Activated naive CD8-positive, alpha-beta T cell treated with anti-CD3 and anti-CD28 coated beads, Interleukin-2, amount 50 U/mL, for 24 hours (primary cell): Measurements from ENCODE around the gene CSGALNACT2.
"Not testable (repeated sequence)": the region's sequence is repeated elsewhere in the genome, so short reads cannot be mapped to it uniquely, and the experiment has no call there.

Experiments
- ATAC-seq: fragments of 150-1000 bp; cut with Tn5 transposase; one replicate; pipeline ENCODE4 v1.10.0; 2021
- DNase-seq: peaks from one replicate; pipeline ENCODE4 v3.0.0; 2021
- H3K27ac Mint-ChIP-seq: one replicate; pipeline ENCODE4 v1.8.0; 2021; ENCODE audit warnings: mild to moderate bottlenecking, mixed read lengths
- H3K27me3 Mint-ChIP-seq: one replicate; pipeline ENCODE4 v1.8.0; 2021; ENCODE audit warnings: mixed read lengths
- H3K36me3 Mint-ChIP-seq: one replicate; pipeline ENCODE4 v1.8.0; 2021; ENCODE audit warnings: low read depth, mixed read lengths
- H3K4me1 Mint-ChIP-seq: one replicate; pipeline ENCODE4 v1.8.0; 2021; ENCODE audit warnings: mixed read lengths
- H3K4me3 Mint-ChIP-seq: one replicate; pipeline ENCODE4 v1.8.0; 2021; ENCODE audit warnings: mild to moderate bottlenecking, moderate library complexity, mixed read lengths
- H3K9me3 Mint-ChIP-seq: one replicate; pipeline ENCODE4 v1.8.0; 2021; ENCODE audit warnings: mixed read lengths

Gene CSGALNACT2, protein sequence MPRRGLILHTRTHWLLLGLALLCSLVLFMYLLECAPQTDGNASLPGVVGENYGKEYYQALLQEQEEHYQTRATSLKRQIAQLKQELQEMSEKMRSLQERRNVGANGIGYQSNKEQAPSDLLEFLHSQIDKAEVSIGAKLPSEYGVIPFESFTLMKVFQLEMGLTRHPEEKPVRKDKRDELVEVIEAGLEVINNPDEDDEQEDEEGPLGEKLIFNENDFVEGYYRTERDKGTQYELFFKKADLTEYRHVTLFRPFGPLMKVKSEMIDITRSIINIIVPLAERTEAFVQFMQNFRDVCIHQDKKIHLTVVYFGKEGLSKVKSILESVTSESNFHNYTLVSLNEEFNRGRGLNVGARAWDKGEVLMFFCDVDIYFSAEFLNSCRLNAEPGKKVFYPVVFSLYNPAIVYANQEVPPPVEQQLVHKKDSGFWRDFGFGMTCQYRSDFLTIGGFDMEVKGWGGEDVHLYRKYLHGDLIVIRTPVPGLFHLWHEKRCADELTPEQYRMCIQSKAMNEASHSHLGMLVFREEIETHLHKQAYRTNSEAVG

DNA sequence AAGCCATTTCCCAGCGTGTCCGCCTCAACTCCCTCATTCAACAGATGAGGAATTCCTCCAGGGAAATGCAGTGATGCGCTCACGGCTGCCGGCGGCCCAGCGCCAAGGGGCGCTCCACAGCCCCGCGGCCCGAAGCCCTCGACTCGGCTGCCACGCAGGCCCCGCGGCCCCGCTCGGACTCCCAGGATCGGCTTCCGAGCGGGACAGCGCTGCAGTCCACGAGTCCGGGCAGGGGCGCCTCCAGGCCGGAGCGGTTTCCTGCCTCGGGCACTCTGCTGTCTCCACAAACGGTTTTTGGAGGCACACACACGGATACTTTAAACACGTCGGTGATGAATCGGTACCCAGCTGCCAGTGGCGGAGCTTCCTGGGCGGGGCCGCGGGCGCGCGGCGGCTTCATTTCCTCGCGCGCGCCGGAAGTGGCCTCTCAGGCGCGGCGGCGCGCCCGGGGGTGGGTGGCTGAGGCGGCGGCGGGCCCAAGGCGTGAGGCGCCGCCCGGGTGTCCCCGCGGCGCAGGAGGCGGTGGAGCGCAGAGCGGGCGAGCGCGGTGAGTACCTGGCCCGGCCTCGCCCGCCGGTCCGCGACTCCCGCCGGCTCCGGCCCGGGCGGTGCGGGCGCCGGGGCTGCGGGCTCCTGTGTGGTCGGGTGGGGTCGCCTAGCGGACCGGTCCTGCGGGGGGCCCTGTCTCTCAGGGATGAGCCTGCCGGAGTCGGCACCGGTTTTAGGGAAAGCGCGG, at the start of gene CSGALNACT2:
CSGALNACT2 (plus strand) TSS at position 425 of the 736 bp plus-strand sequence. CDS start 16,705 bp downstream, outside the sequence.
- ATAC-seq (peak; percentile 78), DNase-seq (peak; percentile 90)
- Mint-ChIP-seq H3K9me3 (no peaks in the 10 kb centered on the region), H3K4me3 (peak within 1 kb of the TSS; percentile 99), H3K27me3 (no peaks in the 10 kb centered on the region), H3K27ac (peak within 1 kb of the TSS; percentile 91), H3K36me3 (peaks cover 6% of the 10 kb centered on the region), H3K4me1 (peaks cover 56% of the 10 kb centered on the region)

DNA sequence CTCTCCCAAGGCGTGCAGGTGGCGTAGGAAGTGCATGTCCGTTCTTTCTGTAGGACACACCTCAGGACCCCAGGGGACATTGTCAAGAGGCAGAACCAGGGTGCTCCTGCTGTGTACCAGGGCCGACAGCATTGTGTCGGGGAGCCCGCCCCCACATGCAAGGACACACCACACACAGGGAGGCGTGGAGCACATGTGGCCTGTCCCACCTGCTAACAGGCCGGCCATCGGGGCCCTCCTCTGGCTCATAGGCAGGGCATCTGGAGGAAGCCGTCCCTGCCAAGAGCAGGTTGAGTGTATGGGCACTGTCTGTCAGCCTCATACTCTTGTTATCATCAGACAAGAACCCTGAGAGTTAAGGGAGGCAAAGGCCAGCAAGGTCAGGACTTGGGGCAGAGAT, 48.7 kb upstream of the CSGALNACT2 start:
- no peaks in the 10 kb centered on the region for H3K36me3 Mint-ChIP-seq
- H3K27me3 Mint-ChIP-seq, result peaks cover 10% of the 10 kb centered on the region
- no peak overlapping the region for H3K4me3 Mint-ChIP-seq
- H3K4me1 Mint-ChIP-seq, result no peaks in the 10 kb centered on the region
- ATAC-seq (no peak), DNase-seq (no peak)
- no peak overlapping the region for H3K27ac Mint-ChIP-seq
- no peaks in the 10 kb centered on the region for H3K9me3 Mint-ChIP-seq

DNA sequence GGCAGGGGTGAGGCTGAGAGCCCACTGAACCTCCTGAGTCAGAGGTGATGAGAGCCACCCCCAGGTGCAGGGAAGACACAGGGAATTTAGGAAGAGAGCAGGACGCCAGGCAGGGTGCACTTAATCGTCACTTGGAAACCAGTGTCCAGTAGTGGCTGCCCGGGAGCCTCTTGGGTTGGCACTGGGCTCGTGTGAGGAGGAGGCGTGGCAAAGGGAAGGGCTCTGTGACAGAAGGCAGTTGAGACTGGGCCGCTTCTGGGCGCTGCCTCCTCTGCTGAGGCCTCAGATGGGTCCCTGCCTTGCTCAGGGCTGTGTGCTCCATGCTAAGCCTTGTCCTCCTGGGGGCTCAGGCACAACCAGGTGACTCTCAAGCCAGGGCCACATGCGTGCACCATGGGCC, 48.1 kb upstream of the CSGALNACT2 start:
- ATAC-seq (no peak), DNase-seq (no peak)
- Mint-ChIP-seq H3K4me3 (no peak overlapping the region), H3K27ac (no peak overlapping the region), H3K27me3 (peaks cover 10% of the 10 kb centered on the region), H3K9me3 (no peaks in the 10 kb centered on the region), H3K36me3 (no peaks in the 10 kb centered on the region), H3K4me1 (no peaks in the 10 kb centered on the region)

DNA sequence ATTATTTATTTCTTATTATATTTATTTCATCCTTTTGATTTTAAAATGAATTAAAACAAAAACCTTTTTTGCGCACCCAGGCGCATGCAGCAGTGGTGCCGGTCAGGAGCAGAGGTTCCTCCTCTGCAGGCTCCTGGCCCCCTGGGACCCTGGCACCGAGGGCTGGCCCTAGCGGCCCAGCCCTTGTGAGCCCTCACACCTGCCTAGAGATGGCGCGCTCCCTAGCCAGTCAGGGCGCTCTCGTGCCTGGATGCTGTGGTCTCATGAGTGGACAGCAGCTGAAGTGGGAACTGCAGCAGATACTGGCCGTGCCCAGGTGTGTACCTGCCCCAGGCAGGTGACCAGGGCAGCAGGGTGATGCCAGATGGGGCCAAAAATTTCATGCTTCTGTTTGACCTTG, 47.6 kb upstream of the CSGALNACT2 start:
- H3K9me3 Mint-ChIP-seq, result no peaks in the 10 kb centered on the region
- DNase-seq (no peak), ATAC-seq (no peak)
- no peaks in the 10 kb centered on the region for H3K4me1 Mint-ChIP-seq
- peaks cover 10% of the 10 kb centered on the region for H3K27me3 Mint-ChIP-seq
- H3K27ac Mint-ChIP-seq, result no peak overlapping the region
- H3K36me3 Mint-ChIP-seq, result no peaks in the 10 kb centered on the region
- H3K4me3 Mint-ChIP-seq, result no peak overlapping the region

DNA sequence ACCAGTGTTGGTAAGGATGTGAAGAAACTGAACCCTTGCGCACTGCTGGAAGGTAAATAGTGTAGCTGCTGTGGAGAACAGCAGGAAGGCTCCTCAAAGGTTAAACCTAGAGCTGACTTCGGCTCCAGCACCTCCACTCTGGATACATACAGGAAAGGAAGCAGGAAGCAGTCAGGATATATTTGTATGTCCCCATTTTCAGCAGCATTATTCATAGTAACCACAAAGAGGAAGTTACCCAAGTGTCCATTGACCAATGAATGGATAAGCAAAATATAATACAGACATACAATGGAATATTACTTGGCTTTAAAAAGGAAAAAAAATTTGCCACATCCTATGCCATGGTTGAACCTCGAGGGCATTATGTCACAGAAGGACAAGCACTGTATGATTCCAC, 46.4 kb upstream of the CSGALNACT2 start:
- DNase-seq (no peak), ATAC-seq (no peak)
- no peak overlapping the region for H3K27ac Mint-ChIP-seq
- no peaks in the 10 kb centered on the region for H3K4me1 Mint-ChIP-seq
- H3K4me3 Mint-ChIP-seq, result no peak overlapping the region
- no peaks in the 10 kb centered on the region for H3K9me3 Mint-ChIP-seq
- no peaks in the 10 kb centered on the region for H3K36me3 Mint-ChIP-seq
- H3K27me3 Mint-ChIP-seq, result peaks cover 10% of the 10 kb centered on the region

DNA sequence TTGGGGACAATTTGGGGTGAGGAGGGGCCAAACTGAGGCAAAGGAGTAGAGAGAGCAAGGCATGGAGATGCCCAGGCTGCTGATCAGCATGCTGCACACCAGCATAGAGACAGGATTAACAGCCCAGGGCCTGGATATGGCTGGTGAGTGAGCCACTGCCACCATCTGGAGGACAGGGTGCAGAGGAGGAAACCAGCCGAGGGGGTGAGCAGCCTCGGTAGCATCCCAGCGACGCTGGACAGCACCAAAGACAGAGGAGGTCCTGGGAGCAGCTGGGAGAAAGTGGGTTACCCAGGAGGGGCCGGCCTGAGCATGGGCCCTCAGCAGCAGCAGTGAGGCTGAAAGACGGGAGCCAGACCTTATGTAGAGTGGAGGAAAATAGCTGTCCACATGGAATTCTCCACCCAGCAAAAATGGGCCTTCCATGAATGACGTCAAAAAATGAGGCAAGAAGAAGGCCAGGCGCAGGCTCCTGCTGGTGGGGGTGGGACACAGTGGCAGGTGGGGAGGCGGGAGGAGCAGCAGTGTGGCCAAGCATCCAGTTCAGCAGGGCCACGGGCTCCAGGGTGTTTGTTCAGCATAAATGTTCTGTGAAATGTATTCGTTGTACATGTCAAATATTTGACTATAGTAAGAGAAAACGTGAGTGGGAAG, 44.7 kb upstream of the CSGALNACT2 start:
- H3K27me3 Mint-ChIP-seq, result peaks cover 7% of the 10 kb centered on the region
- H3K4me1 Mint-ChIP-seq, result no peaks in the 10 kb centered on the region
- no peak overlapping the region for H3K27ac Mint-ChIP-seq
- H3K9me3 Mint-ChIP-seq, result no peaks in the 10 kb centered on the region
- H3K36me3 Mint-ChIP-seq, result no peaks in the 10 kb centered on the region
- H3K4me3 Mint-ChIP-seq, result no peak overlapping the region
- DNase-seq, result no peak
- no peak for ATAC-seq

DNA sequence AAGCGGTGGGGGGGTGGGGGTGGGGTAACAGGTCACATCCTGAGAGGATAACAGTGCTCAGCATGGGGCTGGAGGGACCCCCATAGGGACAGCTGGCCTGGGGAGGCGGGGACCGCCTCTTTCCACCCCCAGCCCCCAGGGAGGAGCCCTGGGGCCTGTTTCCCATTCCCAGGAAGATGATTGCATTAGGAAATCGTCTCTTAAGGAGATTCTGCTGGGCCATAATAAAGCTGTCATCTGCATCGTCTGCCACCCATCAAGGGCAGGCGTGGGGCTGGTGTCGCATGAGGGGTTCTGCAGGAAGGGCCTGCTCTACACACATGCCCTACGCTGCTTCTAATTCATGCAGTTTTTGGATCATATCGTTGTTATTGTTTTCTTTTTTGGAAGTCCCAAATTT, 44.2 kb upstream of the CSGALNACT2 start:
- no peak overlapping the region for H3K27ac Mint-ChIP-seq
- peaks cover 7% of the 10 kb centered on the region for H3K27me3 Mint-ChIP-seq
- H3K36me3 Mint-ChIP-seq, result no peaks in the 10 kb centered on the region
- H3K4me1 Mint-ChIP-seq, result no peaks in the 10 kb centered on the region
- H3K4me3 Mint-ChIP-seq, result no peak overlapping the region
- H3K9me3 Mint-ChIP-seq, result no peaks in the 10 kb centered on the region
- DNase-seq (no peak), ATAC-seq (no peak)

DNA sequence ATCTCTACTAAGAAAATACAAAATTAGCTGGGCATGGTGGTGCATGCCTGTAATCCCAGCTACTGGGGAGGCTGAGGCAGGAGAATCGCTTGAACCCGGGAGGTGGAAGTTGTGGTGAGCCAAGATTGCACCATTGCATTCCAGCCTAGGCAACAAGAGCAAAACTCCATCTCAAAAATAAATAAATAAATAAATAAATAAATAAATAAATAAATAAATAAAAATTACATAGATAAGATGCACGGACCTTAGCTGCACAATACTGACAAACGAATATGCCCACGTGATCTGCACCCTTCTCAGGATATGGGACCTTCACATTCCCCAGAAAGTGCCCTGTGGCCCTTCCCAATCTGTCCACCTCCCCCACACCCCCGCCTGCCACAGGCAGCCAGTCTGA, 38.9 kb upstream of the CSGALNACT2 start:
- DNase-seq, H3K9me3 Mint-ChIP-seq, H3K4me3 Mint-ChIP-seq, H3K27ac Mint-ChIP-seq, H3K4me1 Mint-ChIP-seq, ATAC-seq, H3K36me3 Mint-ChIP-seq: not testable (repeated sequence)
- H3K27me3 Mint-ChIP-seq, result peaks cover 16% of the 10 kb centered on the region

DNA sequence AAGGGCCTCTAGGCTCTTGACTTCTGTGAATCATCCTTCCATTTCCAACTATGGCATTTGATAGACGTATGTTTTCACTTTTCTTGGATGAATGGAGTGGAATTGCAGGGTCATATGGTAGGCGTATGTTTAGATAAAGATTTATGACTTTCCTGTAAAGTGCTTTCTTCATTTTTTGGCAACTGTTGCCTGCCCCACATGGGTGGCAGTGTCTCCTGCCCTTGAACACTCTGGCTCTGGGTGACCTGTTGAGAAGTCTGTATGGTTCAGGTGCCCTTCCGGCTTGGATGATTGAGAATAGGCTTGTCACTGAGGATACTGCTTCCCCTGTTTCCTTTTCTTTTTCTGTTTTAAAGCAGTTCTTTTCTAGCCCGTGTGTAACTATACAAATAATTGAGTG, 38.3 kb upstream of the CSGALNACT2 start:
- ATAC-seq (no peak), DNase-seq (no peak)
- H3K4me3 Mint-ChIP-seq, result no peak overlapping the region
- H3K4me1 Mint-ChIP-seq, result peaks cover 2% of the 10 kb centered on the region
- H3K27ac Mint-ChIP-seq, result no peak overlapping the region
- H3K27me3 Mint-ChIP-seq, result peaks cover 17% of the 10 kb centered on the region
- no peaks in the 10 kb centered on the region for H3K9me3 Mint-ChIP-seq
- H3K36me3 Mint-ChIP-seq, result no peaks in the 10 kb centered on the region

DNA sequence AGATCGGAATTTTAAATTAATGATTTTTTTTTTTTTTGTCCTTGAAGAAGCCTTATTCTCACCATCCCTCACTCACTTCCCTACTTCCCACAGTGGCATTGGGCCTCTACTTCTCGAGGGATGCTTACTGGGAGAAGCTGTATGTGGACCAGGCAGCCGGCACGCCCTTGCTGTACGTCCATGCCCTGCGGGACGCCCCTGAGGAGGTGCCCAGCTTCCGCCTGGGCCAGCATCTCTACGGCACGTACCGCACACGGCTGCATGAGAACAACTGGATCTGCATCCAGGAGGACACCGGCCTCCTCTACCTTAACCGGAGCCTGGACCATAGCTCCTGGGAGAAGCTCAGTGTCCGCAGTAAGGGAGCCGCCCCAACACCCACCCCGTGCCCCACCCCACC, 37.9 kb upstream of the CSGALNACT2 start:
- no peak overlapping the region for H3K27ac Mint-ChIP-seq
- no peak for ATAC-seq
- H3K36me3 Mint-ChIP-seq, result no peaks in the 10 kb centered on the region
- no peak for DNase-seq
- no peaks in the 10 kb centered on the region for H3K9me3 Mint-ChIP-seq
- H3K4me3 Mint-ChIP-seq, result no peak overlapping the region
- H3K4me1 Mint-ChIP-seq, result peaks cover 5% of the 10 kb centered on the region
- peaks cover 18% of the 10 kb centered on the region for H3K27me3 Mint-ChIP-seq

DNA sequence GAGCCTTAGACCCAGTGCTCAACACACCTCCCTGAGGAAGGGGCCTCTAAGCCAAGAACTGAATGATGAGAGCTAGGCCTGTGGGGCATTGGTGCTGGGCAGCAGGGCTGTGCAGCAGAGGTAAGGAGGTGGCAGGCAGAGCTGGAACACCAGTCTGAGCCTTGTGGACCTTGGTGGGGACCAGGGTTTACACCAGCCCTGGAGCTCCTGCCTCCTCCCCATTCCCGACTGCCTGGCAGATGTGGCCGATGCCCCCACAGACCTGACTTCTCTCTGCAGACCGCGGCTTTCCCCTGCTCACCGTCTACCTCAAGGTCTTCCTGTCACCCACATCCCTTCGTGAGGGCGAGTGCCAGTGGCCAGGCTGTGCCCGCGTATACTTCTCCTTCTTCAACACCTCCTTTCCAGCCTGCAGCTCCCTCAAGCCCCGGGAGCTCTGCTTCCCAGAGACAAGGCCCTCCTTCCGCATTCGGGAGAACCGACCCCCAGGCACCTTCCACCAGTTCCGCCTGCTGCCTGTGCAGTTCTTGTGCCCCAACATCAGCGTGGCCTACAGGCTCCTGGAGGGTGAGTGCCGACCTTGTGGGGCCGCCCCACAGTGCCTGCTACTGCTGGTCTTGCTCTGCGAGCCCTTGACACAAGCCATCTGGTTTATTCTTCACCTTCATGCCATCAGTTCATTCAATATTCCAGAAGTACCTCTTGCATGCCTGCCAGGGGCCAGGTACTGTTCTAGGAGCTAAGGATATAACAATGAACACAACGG, 36.0 kb upstream of the CSGALNACT2 start:
- Mint-ChIP-seq H3K27me3 (peaks cover 18% of the 10 kb centered on the region), H3K9me3 (no peaks in the 10 kb centered on the region), H3K27ac (no peak overlapping the region), H3K4me1 (peaks cover 5% of the 10 kb centered on the region), H3K4me3 (no peak overlapping the region), H3K36me3 (no peaks in the 10 kb centered on the region)
- DNase-seq (no peak), ATAC-seq (no peak)

DNA sequence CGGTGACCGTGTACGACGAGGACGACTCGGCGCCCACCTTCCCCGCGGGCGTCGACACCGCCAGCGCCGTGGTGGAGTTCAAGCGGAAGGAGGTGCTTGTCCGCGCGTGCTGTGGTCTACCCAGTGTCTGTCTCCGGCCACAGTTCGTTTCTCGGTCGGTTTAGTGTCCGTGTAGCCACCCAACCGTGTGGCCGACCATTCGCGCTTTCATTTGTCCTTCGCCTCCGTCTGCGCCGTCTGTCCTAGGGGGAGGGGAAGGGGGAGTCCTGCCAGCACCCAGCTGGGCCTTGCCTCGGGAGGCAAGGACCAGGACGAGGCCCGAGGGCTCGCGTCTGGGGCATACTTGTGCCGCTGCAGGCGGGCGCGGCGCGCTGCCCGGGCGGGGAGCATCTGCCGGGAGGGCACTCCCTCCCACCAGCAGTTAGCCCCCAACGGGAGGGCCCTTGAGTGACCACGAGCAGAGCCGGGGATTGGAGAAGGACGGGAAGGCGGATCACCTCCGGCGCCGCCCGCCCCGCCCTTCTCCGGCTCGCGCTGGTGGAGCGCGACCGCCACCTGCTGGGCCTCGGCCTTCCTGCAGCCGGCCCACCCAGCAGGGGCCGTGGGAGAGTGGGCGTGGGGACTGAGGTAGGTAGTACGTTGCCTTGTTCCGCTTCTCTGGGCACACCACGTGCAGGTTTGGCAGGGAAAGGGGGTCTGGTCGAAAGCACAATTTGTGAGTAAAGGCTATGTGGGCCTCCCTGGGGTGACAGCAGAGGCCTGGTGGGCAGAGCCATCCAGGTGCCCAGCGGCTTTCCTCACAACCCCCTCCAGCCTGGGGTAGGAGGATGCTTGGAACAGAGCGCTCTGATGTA, 32.9 kb upstream of the CSGALNACT2 start:
- ATAC-seq (peak; percentile 89), DNase-seq (peak; percentile 84)
- Mint-ChIP-seq H3K36me3 (no peaks in the 10 kb centered on the region), H3K4me3 (peak overlapping the region; percentile 68), H3K27me3 (peaks cover 18% of the 10 kb centered on the region), H3K4me1 (peaks cover 5% of the 10 kb centered on the region), H3K27ac (no peak overlapping the region), H3K9me3 (no peaks in the 10 kb centered on the region)

DNA sequence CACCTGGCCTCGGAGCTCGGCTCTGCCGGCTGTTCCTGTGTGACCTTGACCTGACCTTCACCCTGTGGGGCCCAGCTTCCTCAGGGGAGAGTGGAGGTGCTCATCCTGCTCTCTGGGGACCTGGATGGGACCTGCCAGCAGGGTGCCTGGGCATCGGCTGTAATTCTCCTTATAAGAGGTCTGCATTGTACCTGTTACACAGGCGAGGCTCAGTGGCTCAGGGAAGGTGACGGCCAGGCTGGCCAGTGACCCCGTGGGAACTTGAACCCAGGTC, 32.4 kb upstream of the CSGALNACT2 start:
- Mint-ChIP-seq H3K27ac (no peak overlapping the region), H3K4me1 (peaks cover 5% of the 10 kb centered on the region), H3K4me3 (no peak overlapping the region), H3K27me3 (peaks cover 18% of the 10 kb centered on the region), H3K9me3 (no peaks in the 10 kb centered on the region), H3K36me3 (no peaks in the 10 kb centered on the region)
- DNase-seq, result no peak
- ATAC-seq, result no peak
